H1 (cell line): ENCODE data around the gene CCDC183. TPM values are rescaled to one million over a fixed set of nuclear protein-coding genes. Genes with fewer than 3 reads are reported as not detected.
"Not testable (repeated sequence)": the region's sequence is repeated elsewhere in the genome, so short reads cannot be mapped to it uniquely, and the experiment has no call there.

ENCODE experiments used
- CTCF ChIA-PET: fragments of 300-600 bp; sonication (Branson Sonifier 250); formaldehyde crosslinking; loops from one replicate; lab custom pipeline; 2021; ENCODE audit not compliant: partially characterized antibody; lab: Charles Lee
- POLR2A ChIA-PET: fragments of 300-600 bp; sonication (Branson Sonifier 250); formaldehyde crosslinking; loops from one replicate; lab custom pipeline; 2021; ENCODE audit warnings: inconsistent platforms; ENCODE audit not compliant: partially characterized antibody; lab: Charles Lee
- DNase-seq, 2 experiments: peaks; one replicate each; pipeline versions ENCODE4 v3.0.0 to v3.0.0-alpha.2; 2010 to 2022; ENCODE audit warnings: low spot score in 2 of 2, low read depth in 1 of 2, mixed read lengths in 1 of 2
- FAIRE-seq: peaks from 2 replicates; lab custom pipeline; 2011; peaks lifted over from hg19 to GRCh38; lab: Jason Lieb, UNC
- H2AFZ ChIP-seq: 2 replicates; pipeline ENCODE4 v1.8.1; 2012; ENCODE audit warnings: low read length, inconsistent platforms
- H2AK5ac ChIP-seq: 2 replicates; pipeline ENCODE4 v1.6.1; 2013; ENCODE audit warnings: low read depth, low read length
- H2BK120ac ChIP-seq: replicated peaks from 2 replicates; pipeline ENCODE3; 2013; ENCODE audit warnings: low read depth, low read length, inconsistent platforms
- H2BK12ac ChIP-seq: 2 replicates; pipeline ENCODE4 v1.6.1; 2013; ENCODE audit warnings: low read depth, low read length
- H2BK15ac ChIP-seq: 2 replicates; pipeline ENCODE4 v1.6.1; 2013; ENCODE audit warnings: low read length
- H2BK20ac ChIP-seq: 2 replicates; pipeline ENCODE4 v1.6.1; 2013; ENCODE audit warnings: low read length
- H2BK5ac ChIP-seq: 2 replicates; pipeline ENCODE4 v1.6.1; 2013; ENCODE audit warnings: low read depth, low read length
- H3K14ac ChIP-seq: 2 replicates; pipeline ENCODE4 v1.6.1; 2013; ENCODE audit warnings: inconsistent platforms; ENCODE audit not compliant: insufficient read length
- H3K18ac ChIP-seq: 2 replicates; pipeline ENCODE4 v1.6.1; 2013; ENCODE audit warnings: low read length; ENCODE audit errors: extremely low read depth
- H3K23ac ChIP-seq: 2 replicates; pipeline ENCODE4 v1.6.1; 2013; ENCODE audit warnings: inconsistent platforms; ENCODE audit not compliant: insufficient read length
- H3K23me2 ChIP-seq: 2 replicates; pipeline ENCODE4 v1.6.1; 2013; ENCODE audit warnings: low read depth, low read length
- H3K27ac ChIP-seq: 2 replicates; pipeline ENCODE4 v1.6.1; 2011; ENCODE audit warnings: low read depth, low read length, inconsistent platforms
- H3K27me3 ChIP-seq, 4 experiments: replicated peaks in 1 of 4; 1 replicate in 1 of 4; 2 replicates in 3 of 4; pipeline versions ENCODE4 v1.6.1 to v1.8.1; 2011 to 2013; ENCODE audit warnings: low read length in 3 of 4, mild to moderate bottlenecking in 3 of 4, inconsistent platforms in 2 of 4, mixed read lengths in 2 of 4, moderate library complexity in 1 of 4; ENCODE audit not compliant: control insufficient read depth in 3 of 4, insufficient read depth in 3 of 4; ENCODE audit errors: extremely low read depth in 1 of 4
- H3K36me3 ChIP-seq, 4 experiments: 2 replicates each; pipeline versions ENCODE4 v1.6.1 to v1.8.1; 2011 to 2013; ENCODE audit warnings: mild to moderate bottlenecking in 4 of 4, low read length in 3 of 4, moderate library complexity in 2 of 4, control low read depth in 1 of 4, inconsistent platforms in 1 of 4; ENCODE audit not compliant: insufficient read depth in 4 of 4, control insufficient read depth in 2 of 4
- H3K4ac ChIP-seq: replicated peaks from 2 replicates; pipeline ENCODE3; 2013; ENCODE audit warnings: low read length, low read depth, mixed read lengths, inconsistent platforms; ENCODE audit not compliant: insufficient read length
- H3K4me1 ChIP-seq, 4 experiments: replicated peaks in 1 of 4; 1 replicate in 1 of 4; 2 replicates in 3 of 4; pipeline versions ENCODE4 v1.6.1 to v1.8.1; 2011 to 2013; ENCODE audit warnings: low read length in 3 of 4, inconsistent platforms in 2 of 4, mixed read lengths in 1 of 4; ENCODE audit not compliant: insufficient read depth in 4 of 4, control insufficient read depth in 3 of 4
- H3K4me2 ChIP-seq, 2 experiments: 2 replicates each; pipeline versions ENCODE4 v1.6.1 to v1.8.1; 2011 to 2013; ENCODE audit warnings: low read depth in 2 of 2, low read length in 2 of 2, control low read depth in 1 of 2, inconsistent platforms in 1 of 2, mild to moderate bottlenecking in 1 of 2; ENCODE audit not compliant: insufficient read depth in 1 of 2
- H3K4me3 ChIP-seq, 4 experiments: fragments of 200-600, 300-600 bp in 1 of 4; sonication (generic), shearing (Covaris generic), sonication (Bioruptor Twin) in 1 of 4; 2 replicates each; pipeline versions ENCODE4 v1.5.1 to v1.8.1; 2011 to 2016; ENCODE audit warnings: low read length in 4 of 4, low read depth in 3 of 4, control low read depth in 2 of 4, inconsistent platforms in 2 of 4, mild to moderate bottlenecking in 2 of 4, mixed read lengths in 1 of 4, moderate library complexity in 1 of 4; ENCODE audit not compliant: insufficient read depth in 2 of 4; ENCODE audit errors: extremely low read depth in 1 of 4
- H3K56ac ChIP-seq: replicated peaks from 2 replicates; pipeline ENCODE3; 2013; ENCODE audit warnings: low read depth, mild to moderate bottlenecking, mixed read lengths, low read length, inconsistent platforms; ENCODE audit not compliant: insufficient read length
- H3K79me1 ChIP-seq: 2 replicates; pipeline ENCODE4 v1.6.1; 2013; ENCODE audit warnings: low read depth, low read length, control low read depth
- H3K79me2 ChIP-seq, 2 experiments: 2 replicates each; pipeline versions ENCODE4 v1.6.1 to v1.8.1; 2012 to 2013; ENCODE audit warnings: low read length in 2 of 2, mild to moderate bottlenecking in 2 of 2, inconsistent platforms in 1 of 2; ENCODE audit not compliant: insufficient read depth in 2 of 2, control insufficient read depth in 1 of 2
- H3K9ac ChIP-seq, 4 experiments: replicated peaks in 1 of 4; 1 replicate in 1 of 4; 2 replicates in 3 of 4; pipeline versions ENCODE4 v1.6.1 to v1.8.1; 2011 to 2013; ENCODE audit warnings: low read depth in 3 of 4, low read length in 3 of 4, control low read depth in 2 of 4, mild to moderate bottlenecking in 2 of 4, moderate library complexity in 2 of 4, inconsistent platforms in 1 of 4; ENCODE audit errors: extremely low read depth in 1 of 4
- H3K9me3 ChIP-seq, 2 experiments: 2 replicates each; pipeline versions ENCODE4 v1.6.1 to v1.8.1; 2012 to 2013; ENCODE audit warnings: mild to moderate bottlenecking in 2 of 2, moderate library complexity in 2 of 2, control low read depth in 1 of 2, inconsistent platforms in 1 of 2, low read depth in 1 of 2, low read length in 1 of 2, mixed read lengths in 1 of 2; ENCODE audit not compliant: insufficient read depth in 2 of 2
- H4K20me1 ChIP-seq, 2 experiments: replicated peaks in 1 of 2; 2 replicates each; pipeline versions ENCODE3 to v1.8.1; 2011 to 2013; ENCODE audit warnings: inconsistent platforms in 2 of 2, low read length in 2 of 2, mild to moderate bottlenecking in 1 of 2; ENCODE audit not compliant: insufficient read depth in 2 of 2, control insufficient read depth in 1 of 2
- H4K5ac ChIP-seq: 2 replicates; pipeline ENCODE4 v1.6.1; 2013; ENCODE audit warnings: low read length, low read depth, mixed read lengths, inconsistent platforms; ENCODE audit not compliant: insufficient read length
- H4K8ac ChIP-seq: 2 replicates; pipeline ENCODE4 v1.8.0; 2013; ENCODE audit warnings: mild to moderate bottlenecking, moderate library complexity, low read length, inconsistent platforms; ENCODE audit not compliant: insufficient read depth; ENCODE audit errors: extremely low read depth
- H4K91ac ChIP-seq: replicated peaks from 2 replicates; pipeline ENCODE3; 2013; ENCODE audit warnings: low read length, mixed read lengths, inconsistent platforms; ENCODE audit not compliant: insufficient read length
- CREB1 ChIP-seq: IDR thresholded peaks from 2 replicates; pipeline ENCODE4 v1.6.1; 2012; ENCODE audit warnings: inconsistent platforms
- EGR1 ChIP-seq: IDR thresholded peaks from 2 replicates; pipeline ENCODE4 v1.6.1; 2011; ENCODE audit warnings: low read depth, low read length, borderline replicate concordance
- GTF2F1 ChIP-seq: IDR thresholded peaks from 2 replicates; pipeline ENCODE4 v1.6.1; 2012; ENCODE audit warnings: low read depth, low read length, improper control_type of control experiment, borderline replicate concordance
- SIN3A ChIP-seq, 2 experiments: IDR thresholded peaks in 1 of 2; conservative IDR thresholded peaks in 1 of 2; 2 replicates each; pipeline ENCODE4 v1.6.1; 2011 to 2012; ENCODE audit warnings: low read length in 2 of 2, improper control_type of control experiment in 1 of 2, low read depth in 1 of 2, mild to moderate bottlenecking in 1 of 2
- SIX5 ChIP-seq: IDR thresholded peaks from 2 replicates; pipeline ENCODE4 v1.6.1; 2011; ENCODE audit warnings: mild to moderate bottlenecking, low read depth, low read length
- TBP ChIP-seq: IDR thresholded peaks from 2 replicates; pipeline ENCODE4 v1.6.1; 2011; ENCODE audit warnings: low read depth, low read length, improper control_type of control experiment
- WGBS, 2 experiments: shearing (Covaris generic) in 1 of 2; methylation state at CpG; one replicate each; pipeline versions ENCODE4 v1.1.6 to v1.1.7; 2013 to 2015; ENCODE audit warnings: low lambda C conversion rate in 2 of 2, mixed read lengths in 2 of 2, inconsistent platforms in 1 of 2, low coverage in 1 of 2, missing lambda C conversion rate in 1 of 2; ENCODE audit not compliant: insufficient replicate concordance in 2 of 2, insufficient coverage in 1 of 2, insufficient read length in 1 of 2; ENCODE audit errors: extremely low coverage in 1 of 2, missing lambda C conversion rate in 1 of 2; 5-methylcytosine and 5-hydroxymethylcytosine counted together
- polyA plus RNA-seq, 7 experiments: library from polyadenylated mRNA; depleted of rRNA in 3 of 7; stranded (reverse) in 5 of 7; unstranded in 2 of 7; fragments of >200 nt in 5 of 7; fragments of 200-250 nt in 2 of 7; gene quantifications; 1 replicate in 5 of 7; 2 replicates in 1 of 7; 4 replicates in 1 of 7; pipeline versions ENCODE4 v1.2.1 to v1.2.3, GENCODE V29; 2011 to 2013; ENCODE audit warnings: missing spikeins in 2 of 7, mixed read lengths in 2 of 7
- total RNA-seq: library from RNA; stranded (reverse); fragmentation: NEBNext Ultra II Directional; extraction: Animal tissue kit (Norgen Biotek cat#: 25700); gene quantifications from 2 replicates; pipeline ENCODE4 v1.2.1, GENCODE V29; 2021

The CCDC183 gene
- total and polyA plus RNA-seq, 2 of the 8 experiments (the other 6 are each of a cell fraction or from before 2014, with no cell fraction given), result 0.51 to 1.6 TPM

DNA sequence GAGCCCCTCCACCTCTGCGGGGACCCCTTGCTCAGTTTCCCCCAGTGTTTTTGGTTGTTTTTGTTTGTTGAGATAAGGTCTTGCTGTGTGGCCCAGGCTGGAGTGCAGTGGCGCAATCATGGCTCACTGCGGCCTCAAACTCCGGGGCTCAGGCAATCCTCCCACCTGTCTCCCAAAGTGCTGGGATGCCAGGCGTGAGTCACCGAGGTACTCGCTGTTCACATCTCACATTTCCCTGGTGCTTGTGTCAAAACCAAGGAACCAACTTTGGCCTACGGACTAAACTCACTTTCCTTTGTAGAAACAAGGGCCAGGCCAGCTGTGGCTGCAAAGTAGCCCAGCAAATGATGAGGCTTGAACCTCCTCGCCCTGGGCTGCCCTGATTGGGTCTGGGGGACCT lies 36.4 kb downstream of the CCDC183 start (continued):
- TF ChIP-seq SIX5, result no peak
- TF ChIP-seq CREB1, result no peak
- TF ChIP-seq TBP, result no peak
- TF ChIP-seq EGR1, result no peak
- TF ChIP-seq GTF2F1, result no peak
- no peak for TF ChIP-seq SIN3A (conservative IDR thresholded peaks at IDR 0.05 in 1 of 2, IDR thresholded peaks at IDR 0.05 in 1 of 2; ENCODE audit: low read depth in 1 of 2, low read length in 2 of 2)

DNA sequence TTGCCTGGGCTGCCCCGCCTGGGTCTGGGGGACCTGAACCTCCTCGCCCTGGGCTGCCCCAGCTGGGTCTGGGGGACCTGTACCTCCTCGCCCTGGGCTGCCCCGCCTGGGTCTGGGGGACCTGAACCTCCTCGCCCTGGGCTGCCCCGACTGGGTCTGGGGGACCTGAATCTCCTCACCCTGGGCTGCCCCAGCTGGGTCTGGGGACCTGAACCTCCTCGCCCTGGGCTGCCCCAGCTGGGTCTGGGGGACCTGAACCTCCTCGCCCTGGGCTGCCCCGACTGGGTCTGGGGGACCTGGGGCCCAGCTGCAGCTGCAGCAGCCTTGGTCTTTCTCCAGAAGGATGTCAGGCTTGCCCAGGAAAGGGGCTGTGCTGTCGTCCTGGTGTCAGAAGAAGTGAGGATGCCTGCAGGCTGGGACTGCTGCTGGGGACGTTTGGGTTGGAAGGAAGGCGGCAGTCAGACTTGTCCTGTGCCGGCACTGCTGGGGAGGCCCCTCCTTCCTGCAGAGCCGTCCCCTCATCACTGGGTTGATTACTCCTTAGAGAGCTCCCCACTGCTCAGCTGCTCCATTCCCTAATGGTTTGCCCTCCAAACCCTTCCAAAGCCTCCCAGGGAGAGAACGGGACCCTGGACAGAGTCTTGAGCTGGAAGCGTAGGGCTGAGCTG lies 37.4 kb downstream of the CCDC183 start:
- H2BK120ac ChIP-seq, H2BK15ac ChIP-seq, H3K4me3 ChIP-seq, H3K18ac ChIP-seq, H2AFZ ChIP-seq, H3K23ac ChIP-seq, H3K27ac ChIP-seq, H3K14ac ChIP-seq, H3K9ac ChIP-seq, H2BK12ac ChIP-seq, H2AK5ac ChIP-seq, H3K56ac ChIP-seq, DNase-seq, H3K27me3 ChIP-seq, H2BK5ac ChIP-seq, H2BK20ac ChIP-seq, H3K4me1 ChIP-seq, H4K91ac ChIP-seq, H3K79me2 ChIP-seq, H3K9me3 ChIP-seq, H3K23me2 ChIP-seq, H4K8ac ChIP-seq, H3K4me2 ChIP-seq, FAIRE-seq, H3K4ac ChIP-seq, H4K5ac ChIP-seq, H3K79me1 ChIP-seq: not testable (repeated sequence)
- CTCF ChIA-PET, result interaction anchor here (1.9 to 9.0 kb wide), 3 partner anchors 9 to 40 kb away, joined by 4 to 55 read pairs (median 6); partner anchors contain the start of gene AJM1
- POLR2A ChIA-PET, result interaction anchor here (0.6 to 20.5 kb wide), 6 partner anchors 11 to 443 kb away, joined by 3 to 248 read pairs (median 14); partner anchors contain the start of genes MAMDC4 and RABL6
- 88% methylated on average over 10 of the region's 16 CpGs; no CpG with 5 or more reads in 1 of the 2 experiments for WGBS, 2 experiments
- H3K36me3 ChIP-seq, result peaks cover 9 to 43% (median 28%) of the 10 kb centered on the region in 4 experiments
- peaks cover 3 to 15% of the 10 kb centered on the region in 2 experiments for H4K20me1 ChIP-seq
